ENCODE measurements around the gene TRIM27.
A peak's percentile ranks its signal among the peaks of the same experiment; 100 is the strongest.
"Not testable (repeated sequence)": the region's sequence is repeated elsewhere in the genome, so short reads cannot be mapped to it uniquely, and the experiment has no call there.

TRIM27 gene

DNA sequence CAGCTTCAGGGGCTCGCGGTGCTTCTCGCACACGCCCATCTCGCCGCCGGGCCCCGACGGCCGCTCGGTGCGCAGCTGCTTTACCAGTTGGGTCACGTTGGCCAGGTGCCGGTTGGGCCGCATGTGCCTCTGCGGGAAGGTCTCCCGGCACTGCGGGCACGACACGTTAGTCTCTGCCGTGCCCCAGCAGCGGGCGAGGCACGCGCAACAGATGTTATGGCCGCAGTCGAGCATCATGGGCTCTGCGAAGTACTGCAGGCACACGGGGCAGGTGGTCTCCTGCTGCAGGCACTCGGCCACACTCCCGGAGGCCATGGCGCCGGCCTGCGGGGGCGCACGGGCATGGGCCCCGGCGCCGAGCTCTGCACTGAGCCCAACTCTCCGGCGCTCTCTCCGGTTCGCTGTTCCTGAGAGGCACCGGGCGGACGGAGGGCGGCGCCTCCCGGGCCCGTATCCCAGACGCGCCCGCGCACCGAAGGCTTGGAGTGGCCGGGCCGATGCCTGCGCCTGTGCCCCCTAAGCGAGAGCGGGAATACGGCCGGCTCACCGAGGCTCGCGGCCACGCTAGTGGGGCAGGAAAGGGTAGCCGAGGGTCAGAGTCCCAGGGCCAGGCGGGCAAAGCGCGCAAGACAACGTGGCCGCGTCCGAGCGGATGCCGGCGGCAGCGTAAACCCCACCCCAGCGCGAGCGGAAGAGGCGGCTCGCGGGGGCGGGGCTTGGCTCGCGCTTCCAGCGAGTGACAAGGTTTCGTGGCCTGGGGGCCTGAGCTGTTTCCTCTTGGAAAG lies at the start of gene TRIM27:
Gene TRIM27 (minus strand): TSS at position 668 of the 785 bp plus-strand sequence. CDS start 353 bp downstream, at position 315.
- Histone ChIP-seq H3K27me3 (replicated peaks) (no peaks in the 10 kb centered on the region), H3K36me3 (replicated peaks) (peaks cover 31% of the 10 kb centered on the region), H3K4me3 (ENCODE audit: low read depth, low read length) (peak within 1 kb of the TSS; percentile 99), H3K27ac (peak within 1 kb of the TSS; percentile 85)
- in situ Hi-C loops (cut with HindIII; ENCODE audit: low pct_ligation_motif_present, low sequenced_read_pairs): no loop called here
- DNase-seq: peak; percentile 64
- no peak for TF ChIP-seq CTCF (IDR thresholded peaks at IDR 0.05; ENCODE audit: low read depth, low read length, missing control alignments)

DNA sequence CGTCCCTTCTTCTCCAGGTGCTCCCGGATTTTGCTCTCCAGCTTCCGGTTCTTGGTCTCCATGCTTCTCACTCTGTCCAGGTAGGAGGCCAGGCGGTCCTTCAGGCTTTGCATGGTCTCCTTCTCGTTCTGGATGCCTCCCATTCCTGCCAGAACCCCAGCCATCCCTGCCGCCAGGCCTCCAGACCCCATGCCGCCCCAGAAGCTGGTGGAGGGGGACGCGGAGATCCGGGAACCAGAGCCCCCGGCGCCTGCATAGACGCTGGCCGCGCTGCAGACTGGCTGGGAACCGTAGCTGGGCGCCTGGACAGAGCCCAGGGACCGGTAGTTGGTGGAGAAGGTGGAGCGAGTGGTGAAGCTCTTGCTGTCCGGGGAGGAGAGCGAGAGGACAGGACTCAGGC lies 46.3 kb upstream of the TRIM27 start:
- H3K36me3 ChIP-seq (replicated peaks); H3K27ac ChIP-seq; H3K27me3 ChIP-seq (replicated peaks); H3K4me3 ChIP-seq (ENCODE audit: low read depth, low read length); DNase-seq; in situ Hi-C loops (cut with HindIII; ENCODE audit: low pct_ligation_motif_present, low sequenced_read_pairs): not testable (repeated sequence)

- no peak for DNase-seq
- Histone ChIP-seq H3K27me3 (replicated peaks) (no peaks in the 10 kb centered on the region), H3K4me3 (ENCODE audit: low read depth, low read length) (no peak overlapping the region), H3K27ac (no peak overlapping the region), H3K36me3 (replicated peaks) (no peaks in the 10 kb centered on the region)
- in situ Hi-C loops (cut with HindIII; ENCODE audit: low pct_ligation_motif_present, low sequenced_read_pairs): no loop called here
- peak; percentile 21 for TF ChIP-seq CTCF (IDR thresholded peaks at IDR 0.05; ENCODE audit: low read depth, low read length, missing control alignments)
These were observed 45.3 kb upstream of the TRIM27 start for GRCh38 chr6:28969129-28969528.

DNA sequence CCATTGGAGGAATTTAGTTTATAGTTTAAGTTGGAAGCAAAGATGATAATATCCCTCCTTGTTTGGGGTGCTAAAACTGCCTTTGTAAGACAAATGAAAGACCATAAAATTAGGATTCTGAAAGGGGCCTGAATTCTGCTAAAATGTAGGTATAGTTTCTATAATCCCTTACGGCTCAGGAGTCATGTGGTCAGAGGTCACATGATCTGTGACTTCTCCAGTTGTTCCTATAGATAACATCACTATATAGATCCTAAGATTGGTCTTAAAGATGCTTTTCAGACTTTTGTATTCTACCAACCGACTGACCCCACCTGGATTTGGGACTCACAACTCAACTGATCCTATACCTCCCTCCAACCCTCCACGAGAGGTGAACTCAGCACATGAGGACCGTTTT lies 44.7 kb upstream of the TRIM27 start:
- no peak for TF ChIP-seq CTCF (IDR thresholded peaks at IDR 0.05; ENCODE audit: low read depth, low read length, missing control alignments)
- Histone ChIP-seq H3K36me3 (replicated peaks) (no peaks in the 10 kb centered on the region), H3K27me3 (replicated peaks) (no peaks in the 10 kb centered on the region), H3K4me3 (ENCODE audit: low read depth, low read length) (no peak overlapping the region), H3K27ac (no peak overlapping the region)
- DNase-seq: no peak
- in situ Hi-C loops (cut with HindIII; ENCODE audit: low pct_ligation_motif_present, low sequenced_read_pairs): no loop called here

DNA sequence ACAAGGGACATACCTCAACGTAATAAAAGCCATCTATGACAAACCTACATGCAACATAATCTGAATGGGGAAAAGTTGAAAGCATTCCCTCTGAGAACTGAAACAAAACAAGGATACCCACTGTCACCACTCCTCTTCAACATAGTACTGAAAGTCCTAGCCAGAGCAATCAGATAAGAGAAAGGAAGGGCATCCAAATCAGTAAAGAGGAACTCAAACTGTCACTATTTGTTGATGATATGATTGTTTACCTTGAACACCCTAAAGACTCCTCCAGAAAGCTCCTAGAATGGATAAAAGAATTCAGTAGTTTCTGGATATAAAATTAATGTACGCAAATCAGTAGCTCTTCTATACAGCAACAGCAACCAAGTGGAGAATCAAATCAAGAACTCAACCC lies 41.9 kb upstream of the TRIM27 start:
- DNase-seq: no peak
- in situ Hi-C loops (cut with HindIII; ENCODE audit: low pct_ligation_motif_present, low sequenced_read_pairs): no loop called here
- no peak overlapping the region for H3K4me3 ChIP-seq (ENCODE audit: low read depth, low read length)
- H3K36me3 ChIP-seq (replicated peaks): no peaks in the 10 kb centered on the region
- no peak overlapping the region for H3K27ac ChIP-seq
- no peaks in the 10 kb centered on the region for H3K27me3 ChIP-seq (replicated peaks)
- TF ChIP-seq CTCF (IDR thresholded peaks at IDR 0.05; ENCODE audit: low read depth, low read length, missing control alignments): no peak

GRCh38 chr6:28960846-28961500 lies 37.2 kb upstream of the TRIM27 start:
- no peak overlapping the region for H3K27ac ChIP-seq
- TF ChIP-seq CTCF (IDR thresholded peaks at IDR 0.05; ENCODE audit: low read depth, low read length, missing control alignments): no peak
- H3K4me3 ChIP-seq (ENCODE audit: low read depth, low read length): no peak overlapping the region
- peaks cover 3% of the 10 kb centered on the region for H3K27me3 ChIP-seq (replicated peaks)
- DNase-seq: no peak
- in situ Hi-C loops (cut with HindIII; ENCODE audit: low pct_ligation_motif_present, low sequenced_read_pairs): no loop called here
- H3K36me3 ChIP-seq (replicated peaks): no peaks in the 10 kb centered on the region

- DNase-seq; H3K4me3 ChIP-seq (ENCODE audit: low read depth, low read length); H3K36me3 ChIP-seq (replicated peaks); in situ Hi-C loops (cut with HindIII; ENCODE audit: low pct_ligation_motif_present, low sequenced_read_pairs); H3K27ac ChIP-seq; H3K27me3 ChIP-seq (replicated peaks): not testable (repeated sequence)
These were observed 34.9 kb upstream of the TRIM27 start for GRCh38 chr6:28958561-28959243.

GRCh38 chr6:28957795-28958314 lies 34.1 kb upstream of the TRIM27 start:
- H3K27me3 ChIP-seq (replicated peaks); H3K36me3 ChIP-seq (replicated peaks); H3K4me3 ChIP-seq (ENCODE audit: low read depth, low read length); in situ Hi-C loops (cut with HindIII; ENCODE audit: low pct_ligation_motif_present, low sequenced_read_pairs); H3K27ac ChIP-seq; DNase-seq: not testable (repeated sequence)
